Activated gamma-delta T cell (primary cell): Measurements from ENCODE around the gene KRT23.

Experiments
- DNase-seq: peaks from one replicate; lab custom pipeline; 2025; lab: John Stamatoyannopoulos, UW

KRT23 gene

GRCh38 chr17:40909755-40910154 is 27.7 kb downstream of the KRT23 start:
- DNase-seq = no peak

- DNase-seq = no peak
Measured at GRCh38 chr17:40909351-40909750, 28.1 kb downstream of the KRT23 start.

GRCh38 chr17:40906613-40907012 is 30.8 kb downstream of the KRT23 start:
- DNase-seq = no peak

- DNase-seq = no peak
Measured at GRCh38 chr17:40905370-40905769, 32.1 kb downstream of the KRT23 start.

- DNase-seq = no peak
Measured at GRCh38 chr17:40903129-40903847, 34.2 kb downstream of the KRT23 start.

- DNase-seq = no peak
Measured at GRCh38 chr17:40902498-40902897, 34.9 kb downstream of the KRT23 start.

- no peak for DNase-seq
Measured at GRCh38 chr17:40901981-40902474, 35.4 kb downstream of the KRT23 start.

GRCh38 chr17:40900809-40901356 is 36.6 kb downstream of the KRT23 start:
- DNase-seq = no peak

- DNase-seq = no peak
Measured at GRCh38 chr17:40896916-40897455, 40.5 kb downstream of the KRT23 start.

- no peak for DNase-seq
Measured at GRCh38 chr17:40895106-40895730, 42.2 kb downstream of the KRT23 start.

GRCh38 chr17:40888196-40888720 is 49.2 kb downstream of the KRT23 start:
- no peak for DNase-seq

- no peak for DNase-seq
Measured at GRCh38 chr17:40886090-40886489, 51.4 kb downstream of the KRT23 start.

GRCh38 chr17:40884708-40885512 is 52.5 kb downstream of the KRT23 start, which contains the start of gene KRT20:
Gene KRT20, minus strand, starts transcription at chr17:40885242. Its CDS starts 57 bp downstream, at chr17:40885185.
- DNase-seq = no peak

- no peak for DNase-seq
Measured at GRCh38 chr17:40883626-40884334, 53.7 kb downstream of the KRT23 start.

- no peak for DNase-seq
Measured at GRCh38 chr17:40883031-40883430, 54.4 kb downstream of the KRT23 start.

GRCh38 chr17:40879026-40879425 is 58.4 kb downstream of the KRT23 start:
- no peak for DNase-seq

GRCh38 chr17:40878044-40878443 is 59.4 kb downstream of the KRT23 start:
- no peak for DNase-seq

- no peak for DNase-seq
Measured at GRCh38 chr17:40873801-40874200, 63.6 kb downstream of the KRT23 start.

- no peak for DNase-seq
Measured at GRCh38 chr17:40873255-40873654, 64.2 kb downstream of the KRT23 start.
